OCI-LY1 (cell line): Measurements from ENCODE around the gene FRMD5.

Experiments
- CTCF ChIP-seq: fragments of 200-600 bp; sonication (generic), shearing (Covaris generic); IDR thresholded peaks from 2 replicates; pipeline ENCODE4 v1.5.1; 2017; ENCODE audit warnings: mild to moderate bottlenecking, antibody characterized with exemption, low read length, moderate library complexity, mixed read lengths
- EZH2 ChIP-seq: fragments of 200-600 bp; sonication (generic), shearing (Covaris generic); IDR thresholded peaks from 2 replicates; pipeline ENCODE4 v1.8.0; 2017; ENCODE audit warnings: borderline replicate concordance, mixed run types, mild to moderate bottlenecking, antibody characterized with exemption, low read length, moderate library complexity, mixed read lengths

GRCh38 chr15:43948691-43949325 lies 246.3 kb downstream of the FRMD5 start:
- TF ChIP-seq CTCF, result no peak
- TF ChIP-seq EZH2, result no peak
